HG02943 (cell line): ENCODE measurements around the gene GPD1.

Experiments
- ATAC-seq: cut with Tn5 transposase; IDR thresholded peaks from one replicate; pipeline ENCODE4 v1.9.1; 2021; ENCODE audit warnings: mild to moderate bottlenecking, low read depth, moderate library complexity; ENCODE audit not compliant: unreplicated experiment

Gene GPD1

DNA sequence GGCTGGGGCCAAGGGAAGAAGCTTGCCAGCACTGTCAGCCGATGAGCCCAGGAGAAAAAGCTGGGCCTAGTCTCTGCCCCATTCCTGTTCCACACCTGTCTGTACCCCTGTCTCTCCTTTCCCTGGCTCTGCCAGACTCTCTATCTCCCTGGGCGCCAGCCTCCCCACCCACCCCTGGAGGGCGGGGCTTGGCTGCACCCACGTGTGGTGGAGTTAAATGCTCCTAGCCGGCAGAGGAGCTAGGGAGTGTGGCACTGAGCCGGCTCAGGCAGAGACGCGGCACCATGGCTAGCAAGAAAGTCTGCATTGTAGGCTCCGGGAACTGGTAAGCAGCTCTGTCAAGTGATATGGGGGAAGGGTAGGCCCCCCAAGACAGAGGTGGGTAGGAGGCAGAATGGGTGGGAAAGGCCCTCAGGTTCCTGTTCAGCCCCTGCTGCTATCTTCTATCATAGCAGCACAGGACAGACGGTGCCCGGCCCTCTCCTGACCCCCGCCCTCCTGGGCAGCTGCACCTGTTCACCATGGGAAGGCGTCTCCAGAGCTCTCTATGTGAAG is at the start of gene GPD1:
TSS of gene GPD1 (plus strand) at position 242 of the 555 bp plus-strand sequence. CDS start at position 285, 43 bp downstream.
- ATAC-seq = no peak

DNA sequence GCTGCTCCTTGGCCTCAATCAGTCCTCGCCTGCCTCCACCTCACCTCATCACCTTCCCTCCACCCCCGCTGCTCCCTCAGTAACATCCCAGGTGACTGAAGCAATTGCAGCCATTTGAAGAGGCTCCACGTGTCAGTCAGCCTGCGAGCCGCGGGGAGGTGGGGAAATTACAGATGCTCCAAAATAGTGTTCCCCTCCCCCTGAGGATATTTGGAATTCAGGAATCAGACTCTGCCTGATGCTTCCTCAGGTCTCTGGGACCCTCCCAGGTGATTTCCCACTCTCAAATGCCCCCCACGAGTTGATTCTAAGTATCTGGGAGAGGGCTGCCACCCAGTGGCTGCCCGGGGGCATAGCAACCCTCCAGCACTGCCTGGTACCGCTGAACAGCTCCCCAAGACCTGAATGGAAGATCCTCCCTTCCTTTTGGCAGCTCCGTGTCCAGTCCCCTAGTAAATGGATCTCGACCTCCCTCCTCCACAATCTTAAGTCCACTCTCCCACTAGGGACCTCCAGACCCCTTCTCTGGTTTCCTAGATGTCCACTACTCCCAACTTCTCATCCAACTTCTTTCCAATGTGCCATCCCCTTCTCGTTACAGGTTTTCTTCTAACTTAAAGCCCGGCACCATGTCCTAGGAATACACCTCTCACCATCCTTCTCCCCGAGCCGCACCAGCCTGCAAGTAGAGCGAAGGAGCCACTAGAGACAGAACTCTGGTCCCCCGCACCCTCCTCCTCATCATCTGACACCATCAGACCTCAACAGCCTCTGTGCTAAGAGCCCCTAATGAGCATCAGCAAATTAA is 47.8 kb upstream of the GPD1 start:
- no peak for ATAC-seq

DNA sequence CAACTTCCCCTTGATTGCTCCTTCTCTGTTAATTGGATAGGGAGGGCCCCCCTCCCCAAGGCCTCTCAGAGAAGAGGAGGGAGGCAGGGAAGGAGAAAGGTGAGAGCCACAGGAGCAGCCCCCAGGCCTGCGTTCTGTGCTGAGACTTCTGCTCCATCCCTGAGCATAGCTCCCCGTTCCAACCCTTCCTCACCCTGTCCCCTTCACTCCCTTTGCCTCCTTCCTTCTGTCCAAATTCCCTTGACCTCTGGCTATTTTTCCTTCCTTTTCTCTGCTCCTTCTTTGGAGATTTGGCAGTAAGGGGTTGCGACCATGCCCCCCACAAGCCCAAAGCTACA is 47.2 kb upstream of the GPD1 start:
- ATAC-seq = no peak

DNA sequence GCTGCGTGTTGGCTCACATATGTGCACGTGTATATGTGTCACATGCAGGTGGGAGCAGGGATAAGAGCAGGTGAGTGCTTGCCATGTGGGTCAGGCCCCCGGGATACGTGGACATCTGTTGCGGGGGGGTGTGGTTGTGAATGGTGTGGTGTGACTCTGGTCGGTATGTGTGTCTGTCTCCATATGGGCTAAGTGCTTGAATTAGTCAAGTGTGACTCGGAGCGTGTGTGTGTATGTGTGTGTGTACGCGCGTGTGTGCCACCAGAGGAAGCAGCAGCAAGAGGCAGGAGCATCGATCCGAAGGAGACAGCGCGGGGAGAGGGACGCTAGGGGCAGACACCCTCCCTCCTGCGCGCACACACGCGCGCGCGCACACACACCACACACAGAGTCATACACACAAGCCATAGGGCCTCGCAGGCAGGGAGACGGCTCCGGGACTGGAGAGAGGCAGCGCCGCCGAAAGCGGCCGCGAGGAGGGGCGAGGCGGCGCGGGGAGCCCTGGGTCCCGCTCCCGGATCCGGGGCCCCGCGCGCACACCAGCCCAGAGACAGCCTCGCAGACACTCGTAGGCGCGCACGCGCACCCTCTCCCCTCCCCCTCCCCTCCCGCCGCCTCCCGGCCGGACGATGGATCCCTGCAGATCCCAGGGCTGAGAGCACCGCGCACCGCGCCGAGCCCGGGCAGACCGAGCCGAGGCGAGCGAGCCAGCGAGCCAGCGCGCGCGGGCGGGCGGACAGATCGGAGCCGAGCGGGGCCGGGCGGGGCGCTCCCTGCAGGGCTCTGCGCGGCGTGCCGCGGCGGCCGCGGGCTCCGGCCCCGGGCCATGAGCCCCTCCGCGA is 46.6 kb upstream of the GPD1 start, which contains the start of gene ASIC1:
TSS of gene ASIC1 (plus strand) at position 597 of the 842 bp plus-strand sequence. CDS start 1,171 bp downstream, outside the sequence.
- ATAC-seq = no peak

DNA sequence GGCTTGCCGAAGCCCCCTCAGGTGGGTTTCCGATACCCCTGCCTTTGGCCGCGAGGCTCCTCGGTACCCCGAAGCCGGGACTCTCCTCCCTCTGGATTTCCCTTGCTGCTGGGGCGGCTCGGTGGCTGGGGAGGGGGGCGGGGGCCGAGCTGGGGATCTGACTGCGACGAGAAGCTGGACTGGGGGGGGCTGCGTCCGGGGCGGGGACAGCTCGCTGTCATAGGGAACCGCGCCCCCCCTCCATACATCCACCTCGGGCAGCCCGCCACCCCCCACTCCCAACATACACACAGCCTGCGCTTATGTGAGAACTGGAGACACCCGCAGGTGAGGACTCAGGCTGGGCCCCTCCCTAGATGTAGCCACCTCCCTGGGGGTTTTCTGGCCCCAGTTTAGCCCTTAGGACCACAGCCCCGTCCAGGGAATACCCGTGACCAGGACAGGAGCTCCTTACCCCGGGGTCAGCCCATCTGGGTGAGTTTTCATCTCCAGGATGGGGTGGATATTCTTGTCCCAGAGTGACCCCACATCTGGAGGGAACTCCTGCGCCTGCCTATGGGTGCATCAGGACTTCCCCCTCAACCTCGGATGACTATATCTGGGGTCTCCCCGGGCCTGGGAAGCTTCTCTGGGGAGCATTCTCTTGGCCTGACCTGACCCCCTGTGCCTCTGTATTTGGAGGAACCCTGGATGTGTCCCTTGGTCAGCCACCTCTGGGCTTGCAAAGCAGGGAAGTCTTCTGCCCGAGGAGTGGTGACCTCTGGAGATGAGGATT is 45.7 kb upstream of the GPD1 start:
- no peak for ATAC-seq

DNA sequence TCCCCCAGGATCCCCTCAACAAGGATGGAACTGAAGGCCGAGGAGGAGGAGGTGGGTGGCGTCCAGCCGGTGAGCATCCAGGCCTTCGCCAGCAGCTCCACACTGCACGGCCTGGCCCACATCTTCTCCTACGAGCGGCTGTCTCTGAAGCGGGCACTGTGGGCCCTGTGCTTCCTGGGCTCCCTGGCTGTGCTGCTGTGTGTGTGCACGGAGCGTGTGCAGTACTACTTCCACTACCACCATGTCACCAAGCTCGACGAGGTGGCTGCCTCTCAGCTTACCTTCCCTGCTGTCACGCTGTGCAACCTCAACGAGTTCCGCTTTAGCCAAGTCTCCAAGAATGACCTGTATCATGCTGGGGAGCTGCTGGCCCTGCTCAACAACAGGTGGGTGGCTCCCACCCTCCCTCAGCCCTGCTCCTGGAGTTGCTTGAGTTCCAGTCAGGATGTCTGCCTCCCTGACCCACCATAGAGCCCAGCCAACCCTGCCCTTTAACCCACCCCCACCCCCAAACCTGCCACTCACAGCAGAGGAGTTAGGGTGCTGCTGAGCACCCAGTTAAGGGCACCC is 45.0 kb upstream of the GPD1 start:
- ATAC-seq = no peak

DNA sequence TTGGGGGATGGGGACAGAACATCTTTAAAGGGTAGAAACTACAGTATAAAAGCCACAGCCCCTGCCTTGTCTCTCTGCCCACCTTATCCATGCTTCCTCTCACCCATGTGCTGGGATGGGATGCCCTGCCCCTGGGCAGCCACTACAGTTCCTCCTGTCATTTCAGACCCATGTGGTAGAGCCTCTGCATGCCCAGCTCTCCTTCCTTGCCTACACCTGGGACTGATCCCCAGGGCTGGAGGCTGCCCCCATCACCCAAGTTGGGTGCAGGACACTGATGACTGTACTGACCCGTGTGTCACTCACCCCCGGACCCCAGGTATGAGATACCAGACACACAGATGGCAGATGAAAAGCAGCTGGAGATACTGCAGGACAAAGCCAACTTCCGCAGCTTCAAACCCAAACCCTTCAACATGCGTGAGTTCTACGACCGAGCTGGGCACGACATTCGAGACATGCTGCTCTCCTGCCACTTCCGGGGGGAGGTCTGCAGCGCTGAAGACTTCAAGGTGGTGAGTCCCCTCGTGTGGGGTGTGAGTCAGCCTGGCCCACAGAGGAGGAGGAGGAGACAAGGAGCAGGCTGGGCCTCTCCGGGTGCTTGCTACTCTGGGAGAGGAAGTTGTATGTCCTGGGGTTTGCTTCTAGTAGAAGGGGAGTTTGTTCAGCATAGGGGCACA is 44.2 kb upstream of the GPD1 start:
- ATAC-seq = no peak

DNA sequence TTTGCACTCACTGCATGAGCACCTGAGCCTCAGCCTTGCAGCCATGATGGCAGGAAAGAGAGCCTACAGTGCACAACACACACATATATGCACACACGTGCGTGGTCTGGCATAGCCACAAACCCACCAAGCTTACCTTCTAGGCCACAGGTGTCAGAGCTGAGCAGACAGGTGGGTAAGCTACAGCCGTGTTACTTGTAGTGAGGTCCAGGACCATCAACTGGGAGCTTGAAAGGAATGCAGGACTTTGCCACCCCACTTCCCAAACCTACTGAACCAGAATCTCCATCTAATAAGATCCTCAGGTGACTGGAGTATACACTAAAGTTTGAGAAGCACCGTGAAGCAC is 43.7 kb upstream of the GPD1 start:
- ATAC-seq = no peak

DNA sequence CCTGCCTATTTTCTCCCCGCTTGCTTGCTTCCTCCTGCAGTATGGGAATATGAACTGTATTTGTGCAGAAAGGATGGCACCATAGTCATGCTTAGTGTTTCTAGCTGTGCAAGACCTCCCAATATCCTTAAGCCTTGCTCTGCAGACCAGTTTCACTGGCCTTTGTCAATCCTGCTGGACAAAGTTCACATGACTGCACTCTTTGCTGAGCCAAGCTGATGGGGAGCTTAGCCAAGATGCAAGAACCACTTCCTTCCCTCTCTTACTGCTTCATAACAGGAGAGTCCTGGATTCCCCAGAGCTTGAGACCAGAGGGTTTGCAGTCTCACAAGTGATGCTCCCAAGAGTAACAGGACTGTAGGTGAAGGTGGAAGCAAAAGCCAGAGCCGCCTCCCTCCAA is 42.6 kb upstream of the GPD1 start:
- ATAC-seq = no peak

DNA sequence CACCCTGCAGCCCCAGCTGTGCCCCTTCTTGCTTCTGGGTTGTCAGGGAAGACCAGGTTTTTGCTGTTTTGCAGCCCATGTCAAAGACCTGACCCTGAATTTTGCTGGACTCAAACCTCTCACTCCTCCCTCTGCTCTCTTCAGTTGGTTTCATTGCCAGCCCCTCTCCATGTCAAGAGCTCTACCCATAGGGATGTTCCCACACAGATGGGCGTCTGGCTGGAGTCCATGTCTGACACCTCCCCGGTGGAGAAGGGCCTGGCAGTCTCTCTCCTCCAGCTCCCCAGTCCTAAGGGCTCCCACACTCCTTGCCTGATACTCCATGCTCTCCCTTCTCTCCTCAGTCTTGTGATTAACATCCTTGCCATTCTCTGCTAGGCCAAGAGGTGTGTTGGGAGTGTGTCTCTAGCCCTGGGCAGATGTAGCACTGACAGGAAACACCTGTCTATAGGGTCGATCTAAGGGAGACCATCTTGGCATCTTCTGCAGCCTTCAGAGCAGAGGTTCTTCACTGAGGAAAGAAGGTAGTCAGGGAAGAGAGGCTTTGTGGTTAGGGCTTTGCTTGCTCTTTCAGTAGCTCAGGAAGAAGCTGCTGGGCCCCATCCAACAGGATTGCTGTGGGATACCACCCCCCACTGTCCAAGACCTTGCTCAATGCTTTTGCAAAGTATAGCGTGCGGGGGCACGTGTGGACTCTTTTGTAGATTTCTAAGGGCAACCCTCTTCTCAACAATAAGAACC is 41.7 kb upstream of the GPD1 start:
- ATAC-seq = no peak

DNA sequence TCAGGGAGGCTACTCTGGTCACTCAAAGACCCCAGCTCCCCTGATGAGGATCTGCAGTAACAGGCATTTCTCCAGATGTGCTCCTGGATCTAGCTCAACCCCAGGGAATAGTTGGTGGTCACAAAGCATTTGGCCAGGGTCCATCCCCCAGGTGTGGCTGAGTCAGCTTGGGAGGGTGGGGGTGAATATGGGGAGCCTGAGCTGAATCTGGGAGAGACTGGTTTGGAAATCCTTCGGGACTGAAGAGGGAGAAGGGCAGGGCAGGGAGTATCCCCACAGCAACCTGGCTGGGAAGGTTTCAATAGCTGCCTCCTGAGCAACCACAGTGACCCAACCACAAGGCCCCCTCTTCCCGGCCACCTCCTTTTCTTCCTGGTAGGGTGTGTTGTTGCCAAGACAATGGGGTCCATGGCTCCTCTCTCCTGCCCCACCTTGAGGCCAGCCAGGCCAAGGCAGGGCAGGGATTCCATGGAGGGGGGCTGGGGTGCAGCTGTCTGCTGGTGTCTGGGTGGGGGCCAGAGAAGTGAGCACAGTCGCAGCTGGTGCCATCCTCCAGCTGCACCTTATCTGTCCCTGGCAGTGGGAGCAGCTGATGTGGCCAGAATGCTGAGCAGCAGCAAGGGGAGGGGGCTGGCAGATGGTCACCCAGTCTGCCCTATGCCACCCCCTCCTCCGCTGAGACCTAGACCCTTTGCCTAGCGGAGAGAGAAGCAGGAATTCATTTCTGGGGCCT is 40.9 kb upstream of the GPD1 start:
- ATAC-seq = no peak

DNA sequence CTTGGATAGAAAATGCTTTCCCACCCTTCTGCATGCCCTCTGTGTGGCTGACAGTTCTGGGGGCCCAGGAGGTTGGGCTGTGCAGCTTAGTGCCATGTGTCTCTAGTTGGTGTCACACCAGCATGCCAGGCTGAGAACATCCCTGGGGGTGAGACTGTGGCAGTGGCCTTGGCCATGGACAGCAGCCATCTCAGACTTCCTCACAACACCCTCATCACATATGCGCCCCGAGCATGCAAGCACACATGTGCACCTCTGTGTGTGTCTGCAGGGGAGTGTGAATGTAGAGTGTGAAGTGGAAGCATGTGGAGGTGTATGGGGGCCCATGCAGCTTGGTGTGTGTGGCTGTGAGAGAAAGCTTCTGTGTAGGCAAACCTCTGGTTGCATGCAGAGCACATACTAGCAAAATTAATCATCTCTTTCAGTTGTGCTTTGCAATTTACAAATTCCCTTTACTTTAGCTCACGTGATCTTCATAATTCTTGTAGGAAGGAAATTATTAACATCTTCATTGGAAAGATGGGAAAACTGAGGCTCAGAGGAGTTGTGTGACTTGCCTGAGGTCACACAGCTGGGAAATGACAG is 38.0 kb upstream of the GPD1 start:
- ATAC-seq = no peak

DNA sequence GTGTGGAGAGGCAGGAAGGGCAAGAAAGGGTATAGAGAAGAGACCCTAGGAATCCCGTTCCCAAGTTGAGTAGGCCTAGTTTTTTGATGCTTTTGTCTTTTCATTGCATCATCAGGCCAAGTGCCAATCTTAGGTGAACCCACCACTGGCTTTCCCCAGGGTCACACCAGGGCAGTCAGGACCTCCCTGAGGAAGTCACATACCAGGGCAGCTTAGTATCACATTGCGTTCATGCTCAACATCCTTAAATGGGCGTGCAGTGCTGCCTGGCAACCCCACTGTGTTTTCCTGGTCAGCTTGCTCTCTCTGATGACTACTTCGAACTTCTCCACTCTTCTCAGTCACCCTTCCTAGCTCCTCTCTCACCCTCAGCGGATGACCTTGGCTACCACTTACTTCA is 37.4 kb upstream of the GPD1 start:
- ATAC-seq = no peak

DNA sequence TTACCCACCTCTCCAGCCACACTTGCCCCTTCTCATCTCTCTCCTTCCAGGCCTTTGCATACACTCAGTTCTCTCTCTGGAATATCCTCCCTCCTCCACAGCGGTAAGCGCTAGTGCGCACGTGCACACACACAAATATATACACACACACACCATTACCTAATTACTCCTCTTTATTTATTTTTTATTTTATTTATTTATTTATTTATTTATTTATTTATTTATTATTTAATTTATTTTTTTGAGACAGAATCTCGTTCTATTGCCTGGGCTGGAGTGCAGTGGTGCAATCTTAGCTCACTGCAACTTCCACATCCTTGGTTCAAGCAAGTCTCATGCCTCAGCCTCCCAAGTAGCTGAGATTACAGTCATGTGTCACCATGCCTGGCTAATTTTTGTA is 34.7 kb upstream of the GPD1 start:
- ATAC-seq = no peak

DNA sequence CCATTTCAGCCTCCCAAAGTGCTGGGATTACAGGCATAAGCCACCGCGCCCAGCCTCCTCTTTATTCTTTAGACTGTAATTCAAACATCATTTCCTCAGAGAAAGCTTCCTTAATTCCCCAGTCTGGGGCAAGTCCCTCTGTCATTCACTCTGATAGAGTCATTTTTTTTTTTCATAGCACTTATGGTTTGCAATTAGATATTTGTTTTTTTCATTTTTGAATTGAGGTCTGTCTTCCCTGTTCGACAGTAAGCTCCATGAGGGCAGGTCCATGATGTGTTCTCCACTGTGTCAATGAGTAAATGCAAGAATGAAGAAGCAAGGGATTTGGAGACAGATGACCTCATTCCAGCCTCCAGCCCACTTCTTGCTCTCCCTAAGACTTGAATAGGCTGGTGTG is 34.3 kb upstream of the GPD1 start:
- ATAC-seq = no peak

DNA sequence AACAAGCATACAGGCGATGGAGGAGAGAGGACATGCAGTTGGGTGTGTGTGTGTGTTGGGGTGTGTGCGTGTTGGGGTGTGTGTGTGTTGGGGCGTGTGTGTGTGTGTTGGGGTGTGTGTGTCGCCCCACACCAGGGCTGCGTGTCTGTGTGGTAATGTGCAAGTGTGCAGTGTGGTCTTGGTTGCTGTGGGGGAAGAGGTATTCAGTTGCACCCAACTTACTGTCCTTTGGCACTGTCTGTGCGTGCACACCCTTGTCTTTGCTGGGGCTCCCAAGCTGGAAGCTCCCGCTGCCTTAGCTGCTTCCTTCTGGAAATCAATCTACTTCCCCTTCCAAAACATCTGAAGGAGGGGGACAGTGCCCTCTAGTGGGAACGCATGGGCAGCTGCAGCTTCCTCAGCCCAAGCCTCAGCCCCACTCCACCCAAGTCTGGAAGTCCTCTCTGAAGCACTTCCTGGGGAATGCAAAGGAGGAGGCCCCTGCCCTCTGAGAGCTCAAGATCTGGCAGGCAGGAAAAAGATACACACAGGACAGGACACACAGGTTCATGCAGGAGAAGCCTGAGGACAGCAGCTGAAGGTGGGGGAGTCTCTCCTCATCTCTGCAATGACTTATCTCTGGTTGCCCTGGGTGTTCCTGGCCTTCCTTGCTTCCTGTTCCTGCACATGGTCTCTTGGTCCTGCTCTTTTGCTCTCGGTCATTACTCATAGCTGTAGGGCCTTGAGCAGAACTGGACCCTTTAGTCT is 33.3 kb upstream of the GPD1 start:
- ATAC-seq = no peak

DNA sequence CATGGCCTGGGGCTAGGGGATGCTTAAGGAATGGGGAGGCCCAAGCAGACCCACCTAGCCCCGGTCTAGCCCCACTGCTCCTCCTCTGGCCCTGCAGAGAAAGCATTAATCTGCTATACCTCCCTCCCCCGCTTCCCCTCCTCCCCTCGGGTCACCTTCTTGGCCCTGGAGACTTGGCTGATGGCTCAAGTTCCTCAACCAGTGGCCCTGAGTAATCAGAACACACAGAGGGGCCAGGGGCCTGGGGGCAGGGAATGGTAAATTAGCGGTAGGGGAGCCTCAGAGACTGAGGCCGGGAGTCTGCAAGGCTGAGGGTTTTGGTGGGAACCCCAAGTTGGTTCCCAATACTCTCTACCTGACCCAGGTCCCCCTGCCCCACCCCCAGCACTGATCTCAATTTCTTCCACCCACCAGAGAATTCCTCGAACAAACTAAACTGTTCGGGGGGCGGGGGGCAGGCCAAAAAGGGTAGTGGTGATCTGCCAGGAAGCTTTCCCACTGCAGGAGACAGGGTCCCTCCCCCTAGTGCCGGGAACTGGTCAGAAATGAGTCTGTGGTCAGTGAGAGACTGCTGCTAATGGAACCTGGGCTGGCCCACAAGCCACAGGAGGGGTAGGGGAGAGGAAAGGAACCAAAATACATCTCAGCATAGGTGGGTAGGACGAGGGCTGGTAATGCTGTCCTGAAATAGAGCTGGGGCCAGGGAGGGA is 31.5 kb upstream of the GPD1 start:
- no peak for ATAC-seq
